HepG2 (cell line): ENCODE data around the gene COPS3. TPM values are rescaled to one million over a fixed set of nuclear protein-coding genes. Genes with fewer than 3 reads are reported as not detected.

Experiments
- ATF7-NPFF ChIP-seq: sonication (generic); formaldehyde crosslinking; IDR thresholded peaks from 2 replicates; pipeline ENCODE4 v1.8.1; 2023; ENCODE audit warnings: mild to moderate bottlenecking, low read depth, missing genetic modification reagents, moderate library complexity
- EEA1 ChIP-seq: sonication (generic); formaldehyde crosslinking; IDR thresholded peaks from 2 replicates; pipeline ENCODE4 v1.5.1; 2020; ENCODE audit warnings: mild to moderate bottlenecking, missing genetic modification reagents, borderline replicate concordance
- FOXC1 ChIP-seq: sonication (generic); formaldehyde crosslinking; IDR thresholded peaks from 2 replicates; pipeline ENCODE4 v1.8.0; 2022; ENCODE audit warnings: mild to moderate bottlenecking, missing genetic modification reagents, borderline replicate concordance
- KAT7 ChIP-seq: IDR thresholded peaks from 2 replicates; pipeline ENCODE4 v1.6.1; 2018; ENCODE audit warnings: borderline replicate concordance, missing compliant biosample characterization
- KLF15 ChIP-seq: sonication (generic); formaldehyde crosslinking; IDR thresholded peaks from 2 replicates; pipeline ENCODE4 v1.8.1; 2023; ENCODE audit warnings: borderline replicate concordance, mild to moderate bottlenecking, inconsistent platforms, missing genetic modification reagents, mixed read lengths
- MAFG ChIP-seq: sonication (generic); formaldehyde crosslinking; IDR thresholded peaks from 2 replicates; pipeline ENCODE4 v1.5.1; 2020; ENCODE audit warnings: mild to moderate bottlenecking, missing genetic modification reagents
- MED1 ChIP-seq: sonication (generic); formaldehyde crosslinking; IDR thresholded peaks from 2 replicates; pipeline ENCODE4 v1.4.0; 2020; ENCODE audit warnings: missing genetic modification reagents
- MEIS1 ChIP-seq: sonication (generic); formaldehyde crosslinking; IDR thresholded peaks from 2 replicates; pipeline ENCODE4 v1.9.0; 2021; ENCODE audit warnings: mild to moderate bottlenecking, missing genetic modification reagents, moderate library complexity, borderline replicate concordance
- NCOA5 ChIP-seq: sonication (generic); formaldehyde crosslinking; IDR thresholded peaks from 2 replicates; pipeline ENCODE4 v1.4.0; 2020; ENCODE audit warnings: missing genetic modification reagents
- RAD51 ChIP-seq: fragments of 450-650 bp; IDR thresholded peaks from 2 replicates; pipeline ENCODE4 v1.6.1; 2016; ENCODE audit warnings: borderline replicate concordance
- SCMH1 ChIP-seq: sonication (generic); formaldehyde crosslinking; IDR thresholded peaks from 2 replicates; pipeline ENCODE4 v1.9.0; 2021; ENCODE audit warnings: missing genetic modification reagents, mild to moderate bottlenecking, borderline replicate concordance
- SYNCRIP ChIP-seq: fragments of 200-400 bp; formaldehyde crosslinking; IDR thresholded peaks from 2 replicates; pipeline ENCODE4 v1.6.1; 2018; ENCODE audit warnings: mild to moderate bottlenecking, low read depth, low read length; ENCODE audit not compliant: insufficient read depth
- TAF15 ChIP-seq: fragments of 200-400 bp; formaldehyde crosslinking; IDR thresholded peaks from one replicate; pipeline ENCODE4 v1.6.1; 2018; ENCODE audit warnings: mild to moderate bottlenecking, low read depth, low read length; ENCODE audit not compliant: poor library complexity, severe bottlenecking
- YEATS4 ChIP-seq: sonication (generic); formaldehyde crosslinking; IDR thresholded peaks from 2 replicates; pipeline ENCODE4 v1.4.0; 2020; ENCODE audit warnings: missing genetic modification reagents, borderline replicate concordance
- ZFP36 ChIP-seq: fragments of 150-350 bp; IDR thresholded peaks from 2 replicates; pipeline ENCODE4 v1.6.1; 2018; ENCODE audit warnings: borderline replicate concordance, low read length, low read depth; ENCODE audit not compliant: partially characterized antibody
- ZNF713 ChIP-seq: sonication (generic); formaldehyde crosslinking; IDR thresholded peaks from 2 replicates; pipeline ENCODE4 v1.4.0; 2020; ENCODE audit warnings: mild to moderate bottlenecking, missing genetic modification reagents
- ZNF724P ChIP-seq: sonication (generic); formaldehyde crosslinking; IDR thresholded peaks from 2 replicates; pipeline ENCODE4 v1.8.0; 2022; ENCODE audit warnings: missing genetic modification reagents, borderline replicate concordance
- ZSCAN20 ChIP-seq: sonication (generic); formaldehyde crosslinking; IDR thresholded peaks from 2 replicates; pipeline ENCODE4 v1.4.0; 2020; ENCODE audit warnings: missing genetic modification reagents, mild to moderate bottlenecking, borderline replicate concordance
- polyA plus RNA-seq, 8 experiments: library from polyadenylated mRNA; depleted of rRNA in 3 of 8; stranded (reverse) in 7 of 8; unstranded in 1 of 8; fragments of >200 nt; fragmentation: Illumina TruSeq in 4 of 8; extraction: Trizol in 4 of 8; gene quantifications; 2 replicates each; pipeline versions ENCODE4 v1.2.1 to v1.2.3, GENCODE V29; 2011 to 2016; ENCODE audit warnings: low read depth in 4 of 8, missing spikeins in 1 of 8, mixed read lengths in 1 of 8; ENCODE audit not compliant: insufficient read depth in 1 of 8
- total RNA-seq, 5 experiments: library from RNA; depleted of rRNA; stranded (reverse); fragments of >200 nt; fragmentation: Illumina TruSeq; extraction: Trizol; gene quantifications; 2 replicates each; pipeline ENCODE4 v1.2.3, GENCODE V29; 2016; ENCODE audit warnings: low read depth in 1 of 5
- TF ChIP-seq, protein P1 (sequence below): sonication (generic); formaldehyde crosslinking; IDR thresholded peaks from 2 replicates; pipeline ENCODE4 v1.5.0; 2020; ENCODE audit warnings: mild to moderate bottlenecking, missing genetic modification reagents
- TF ChIP-seq, protein P2 (sequence below): sonication (generic); formaldehyde crosslinking; IDR thresholded peaks from 2 replicates; pipeline ENCODE4 v1.4.0; 2020; ENCODE audit warnings: mild to moderate bottlenecking, missing genetic modification reagents
- TF ChIP-seq, protein P3 (sequence below): sonication (generic); formaldehyde crosslinking; IDR thresholded peaks from 2 replicates; pipeline ENCODE4 v1.8.0; 2022; ENCODE audit warnings: mild to moderate bottlenecking, missing genetic modification reagents
- TF ChIP-seq, protein P4 (sequence below): sonication (generic); formaldehyde crosslinking; IDR thresholded peaks from 2 replicates; pipeline ENCODE4 v1.4.0; 2020; ENCODE audit warnings: missing genetic modification reagents, low read depth, mild to moderate bottlenecking, borderline replicate concordance

COPS3 gene
- total and polyA plus RNA-seq, 2 of the 13 experiments (the other 11 are each of a cell fraction or from before 2014, with no cell fraction given) = 46.3 to 103 TPM

DNA sequence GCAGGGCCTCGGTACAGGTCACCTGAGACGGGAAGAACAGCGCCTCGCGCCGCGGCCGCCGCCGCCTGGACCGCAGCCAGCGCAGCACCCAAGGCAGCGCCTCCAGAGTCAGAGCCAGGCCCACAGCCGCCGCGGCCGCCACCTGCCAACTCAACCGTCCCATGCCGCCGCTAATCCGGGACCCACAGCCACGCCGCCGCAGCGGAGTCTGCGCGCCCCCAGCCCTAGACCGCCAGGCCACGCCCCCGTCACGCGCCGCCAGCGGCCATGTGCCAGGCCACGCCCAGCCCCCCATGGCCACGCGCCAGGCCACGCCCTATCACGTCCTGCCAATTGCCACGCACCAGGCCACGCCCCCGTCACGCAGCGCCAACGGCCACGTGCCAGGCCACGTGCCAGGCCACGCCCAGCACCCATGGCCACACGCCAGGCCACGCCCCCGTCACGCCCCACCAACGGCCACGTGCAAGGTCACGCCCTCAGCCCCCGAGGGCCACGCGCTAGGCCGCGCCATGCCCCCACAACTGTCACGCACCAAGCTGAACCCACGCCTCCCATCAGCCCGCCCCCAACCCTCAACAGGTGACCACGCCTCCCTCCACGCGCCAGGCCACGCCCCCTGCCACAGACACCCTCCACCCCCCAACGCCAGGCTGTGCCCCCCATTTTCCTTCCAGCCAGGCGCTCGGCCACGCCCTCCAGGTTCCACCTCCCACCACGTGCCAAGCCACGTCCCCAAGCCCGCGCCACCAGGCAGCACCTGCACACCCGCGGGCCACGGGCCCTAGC lies 74.7 kb downstream of the COPS3 start, which contains the start of gene PLD6 (continued):
- TF ChIP-seq, protein P1, sequence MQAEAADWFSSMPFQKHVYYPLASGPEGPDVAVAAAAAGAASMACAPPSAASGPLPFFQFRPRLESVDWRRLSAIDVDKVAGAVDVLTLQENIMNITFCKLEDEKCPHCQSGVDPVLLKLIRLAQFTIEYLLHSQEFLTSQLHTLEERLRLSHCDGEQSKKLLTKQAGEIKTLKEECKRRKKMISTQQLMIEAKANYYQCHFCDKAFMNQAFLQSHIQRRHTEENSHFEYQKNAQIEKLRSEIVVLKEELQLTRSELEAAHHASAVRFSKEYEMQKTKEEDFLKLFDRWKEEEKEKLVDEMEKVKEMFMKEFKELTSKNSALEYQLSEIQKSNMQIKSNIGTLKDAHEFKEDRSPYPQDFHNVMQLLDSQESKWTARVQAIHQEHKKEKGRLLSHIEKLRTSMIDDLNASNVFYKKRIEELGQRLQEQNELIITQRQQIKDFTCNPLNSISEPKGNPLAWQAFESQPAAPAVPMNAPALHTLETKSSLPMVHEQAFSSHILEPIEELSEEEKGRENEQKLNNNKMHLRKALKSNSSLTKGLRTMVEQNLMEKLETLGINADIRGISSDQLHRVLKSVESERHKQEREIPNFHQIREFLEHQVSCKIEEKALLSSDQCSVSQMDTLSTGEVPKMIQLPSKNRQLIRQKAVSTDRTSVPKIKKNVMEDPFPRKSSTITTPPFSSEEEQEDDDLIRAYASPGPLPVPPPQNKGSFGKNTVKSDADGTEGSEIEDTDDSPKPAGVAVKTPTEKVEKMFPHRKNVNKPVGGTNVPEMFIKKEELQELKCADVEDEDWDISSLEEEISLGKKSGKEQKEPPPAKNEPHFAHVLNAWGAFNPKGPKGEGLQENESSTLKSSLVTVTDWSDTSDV (CRISPR knock-in tag) = peak; percentile 87; the same call in 1 of the 2 replicates
- TF ChIP-seq TAF15 (no peak), KLF15 (CRISPR knock-in tag) (peak; percentile 36; the same call in 1 of the 2 replicates), MEIS1 (CRISPR knock-in tag) (peak; percentile 76; the same call in 1 of the 2 replicates), SYNCRIP (no peak), NCOA5 (CRISPR knock-in tag) (no peak), ZNF713 (CRISPR knock-in tag) (no peak), SCMH1 (CRISPR knock-in tag) (no peak), MAFG (CRISPR knock-in tag) (0 out of 2 replicates have a peak, but pooled peaks have one; percentile 12), ATF7-NPFF (CRISPR knock-in tag) (peak; percentile 99), ZSCAN20 (CRISPR knock-in tag) (peak; percentile 92; the same call in 1 of the 2 replicates), KAT7 (CRISPR knock-in tag) (peak; percentile 30; the same call in 1 of the 2 replicates), ZNF724P (CRISPR knock-in tag) (peak; percentile 97), ZFP36 (no peak), MED1 (CRISPR knock-in tag) (peak; percentile 55), EEA1 (CRISPR knock-in tag) (peak; percentile 90), RAD51 (peak; percentile 78), FOXC1 (CRISPR knock-in tag) (peak; percentile 89), YEATS4 (CRISPR knock-in tag) (peak; percentile 98)
- TF ChIP-seq, protein P2, sequence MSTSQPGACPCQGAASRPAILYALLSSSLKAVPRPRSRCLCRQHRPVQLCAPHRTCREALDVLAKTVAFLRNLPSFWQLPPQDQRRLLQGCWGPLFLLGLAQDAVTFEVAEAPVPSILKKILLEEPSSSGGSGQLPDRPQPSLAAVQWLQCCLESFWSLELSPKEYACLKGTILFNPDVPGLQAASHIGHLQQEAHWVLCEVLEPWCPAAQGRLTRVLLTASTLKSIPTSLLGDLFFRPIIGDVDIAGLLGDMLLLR (CRISPR knock-in tag) = peak; percentile 98
- TF ChIP-seq, protein P3, sequence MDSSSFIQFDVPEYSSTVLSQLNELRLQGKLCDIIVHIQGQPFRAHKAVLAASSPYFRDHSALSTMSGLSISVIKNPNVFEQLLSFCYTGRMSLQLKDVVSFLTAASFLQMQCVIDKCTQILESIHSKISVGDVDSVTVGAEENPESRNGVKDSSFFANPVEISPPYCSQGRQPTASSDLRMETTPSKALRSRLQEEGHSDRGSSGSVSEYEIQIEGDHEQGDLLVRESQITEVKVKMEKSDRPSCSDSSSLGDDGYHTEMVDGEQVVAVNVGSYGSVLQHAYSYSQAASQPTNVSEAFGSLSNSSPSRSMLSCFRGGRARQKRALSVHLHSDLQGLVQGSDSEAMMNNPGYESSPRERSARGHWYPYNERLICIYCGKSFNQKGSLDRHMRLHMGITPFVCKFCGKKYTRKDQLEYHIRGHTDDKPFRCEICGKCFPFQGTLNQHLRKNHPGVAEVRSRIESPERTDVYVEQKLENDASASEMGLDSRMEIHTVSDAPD = peak; percentile 84; the same call in 1 of the 2 replicates
- TF ChIP-seq, protein P4, sequence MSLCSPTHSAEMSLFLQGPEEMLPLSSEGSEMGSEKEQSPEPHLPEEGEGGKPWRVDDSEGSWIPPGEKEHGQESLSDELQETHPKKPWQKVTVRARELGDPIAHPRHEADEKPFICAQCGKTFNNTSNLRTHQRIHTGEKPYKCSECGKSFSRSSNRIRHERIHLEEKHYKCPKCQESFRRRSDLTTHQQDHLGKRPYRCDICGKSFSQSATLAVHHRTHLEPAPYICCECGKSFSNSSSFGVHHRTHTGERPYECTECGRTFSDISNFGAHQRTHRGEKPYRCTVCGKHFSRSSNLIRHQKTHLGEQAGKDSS = peak; percentile 64; the same call in 1 of the 2 replicates
